ENCODE measurements around the gene C19orf38. TPM values are rescaled to one million over a fixed set of nuclear protein-coding genes. Genes with fewer than 3 reads are reported as not detected.
A peak's percentile ranks its signal among the peaks of the same experiment; 100 is the strongest.

C19orf38 gene
- total and polyA plus RNA-seq, 9 of the 15 experiments (the other 6 are each of a cell fraction or from before 2014, with no cell fraction given): 0.14 to 0.18 TPM; not detected in 7

DNA sequence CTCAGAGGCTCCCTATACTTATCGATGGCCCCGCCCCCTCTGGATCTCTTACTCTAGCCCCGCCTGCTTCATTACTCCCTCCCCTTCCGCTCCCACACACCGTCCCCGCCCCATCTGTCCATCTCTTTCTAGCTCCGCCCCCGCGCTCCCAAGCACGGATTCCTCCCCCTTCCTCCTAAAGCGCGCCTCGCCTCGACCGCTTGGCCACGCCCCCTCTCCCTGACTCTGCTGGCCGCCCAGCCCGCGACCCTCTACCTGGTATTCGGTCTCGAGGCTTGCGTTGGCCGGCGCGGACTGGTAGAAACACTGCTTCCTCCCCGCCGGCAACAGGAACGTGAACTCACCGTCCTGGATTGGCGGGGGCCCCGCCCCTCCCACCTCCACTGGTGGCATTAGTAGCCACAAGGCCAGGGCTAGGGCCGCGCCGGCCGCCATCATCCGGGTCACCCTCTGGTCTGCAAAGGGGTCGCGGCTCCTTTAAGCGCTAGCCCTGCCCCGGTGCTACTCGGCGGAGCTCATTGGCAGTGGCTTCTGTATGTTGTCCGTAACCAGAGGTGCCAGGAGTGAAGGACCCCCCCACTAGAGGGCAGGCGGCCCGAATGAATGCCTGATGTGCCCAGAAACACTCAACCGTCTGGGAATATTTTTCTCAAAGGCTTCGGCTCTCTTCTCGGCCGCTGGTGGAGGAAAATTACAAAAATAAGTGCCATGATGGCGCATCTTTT lies 12.3 kb upstream of the C19orf38 start, which contains the start of gene TMED1 (continued):
- TF ChIP-seq, protein P1, sequence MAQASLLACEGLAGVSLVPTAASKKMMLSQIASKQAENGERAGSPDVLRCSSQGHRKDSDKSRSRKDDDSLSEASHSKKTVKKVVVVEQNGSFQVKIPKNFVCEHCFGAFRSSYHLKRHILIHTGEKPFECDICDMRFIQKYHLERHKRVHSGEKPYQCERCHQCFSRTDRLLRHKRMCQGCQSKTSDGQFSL (CRISPR knock-in tag; IDR thresholded peaks at IDR 0.05): peak; percentile 89
- TF ChIP-seq, protein P1 (tag; IDR thresholded peaks at IDR 0.05): peak in 1 of 2 experiments; percentile 92; a peak in 2 of 4 replicates
- TF ChIP-seq TBP (optimal IDR thresholded peaks at IDR 0.05; ENCODE audit: low read depth, low read length) (peak; percentile 75), CREM (IDR thresholded peaks at IDR 0.05; ENCODE audit: low read depth) (peak; percentile 34), MEF2A (IDR thresholded peaks at IDR 0.05; ENCODE audit: control insufficient read depth, low read depth, low read length) (no peak), PCBP2 (IDR thresholded peaks at IDR 0.05; ENCODE audit: low read depth, low read length, poor library complexity, severe bottlenecking) (no peak), ZNF41 (CRISPR knock-in tag; conservative IDR thresholded peaks at IDR 0.05) (no peak), PHB2 (IDR thresholded peaks at IDR 0.05; ENCODE audit: low read depth) (no peak), SNRNP70 (optimal IDR thresholded peaks at IDR 0.05; ENCODE audit: low read depth, low read length) (no peak), MCM3 (IDR thresholded peaks at IDR 0.05) (no peak), ZNF133 (CRISPR knock-in tag; IDR thresholded peaks at IDR 0.05) (no peak), KLF16 (IDR thresholded peaks at IDR 0.05) (no peak; the same call in 1 of the 2 replicates), L3MBTL2 (IDR thresholded peaks at IDR 0.05) (no peak), BRF1 (IDR thresholded peaks at IDR 0.05; ENCODE audit: borderline replicate concordance, extremely low read depth, insufficient read length) (no peak), TAF1 (IDR thresholded peaks at IDR 0.05; ENCODE audit: control insufficient read depth, extremely low read depth, insufficient read depth, low read length, severe bottlenecking) (peak; percentile 59), CBX5 (IDR thresholded peaks at IDR 0.05; ENCODE audit: borderline replicate concordance, low read depth) (no peak), ZZZ3 (IDR thresholded peaks at IDR 0.05) (no peak), HCFC1 (IDR thresholded peaks at IDR 0.05; ENCODE audit: low read depth, low read length) (no peak; the same call in 1 of the 2 replicates), HIVEP1 (CRISPR knock-in tag; IDR thresholded peaks at IDR 0.05) (no peak), KLF13 (tag; IDR thresholded peaks at IDR 0.05; ENCODE audit: borderline replicate concordance, low read depth) (peak; percentile 90)
- TF ChIP-seq, protein P2, sequence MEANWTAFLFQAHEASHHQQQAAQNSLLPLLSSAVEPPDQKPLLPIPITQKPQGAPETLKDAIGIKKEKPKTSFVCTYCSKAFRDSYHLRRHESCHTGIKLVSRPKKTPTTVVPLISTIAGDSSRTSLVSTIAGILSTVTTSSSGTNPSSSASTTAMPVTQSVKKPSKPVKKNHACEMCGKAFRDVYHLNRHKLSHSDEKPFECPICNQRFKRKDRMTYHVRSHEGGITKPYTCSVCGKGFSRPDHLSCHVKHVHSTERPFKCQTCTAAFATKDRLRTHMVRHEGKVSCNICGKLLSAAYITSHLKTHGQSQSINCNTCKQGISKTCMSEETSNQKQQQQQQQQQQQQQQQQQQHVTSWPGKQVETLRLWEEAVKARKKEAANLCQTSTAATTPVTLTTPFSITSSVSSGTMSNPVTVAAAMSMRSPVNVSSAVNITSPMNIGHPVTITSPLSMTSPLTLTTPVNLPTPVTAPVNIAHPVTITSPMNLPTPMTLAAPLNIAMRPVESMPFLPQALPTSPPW (CRISPR knock-in tag; IDR thresholded peaks at IDR 0.05): peak; percentile 93
- TF ChIP-seq, protein P3, sequence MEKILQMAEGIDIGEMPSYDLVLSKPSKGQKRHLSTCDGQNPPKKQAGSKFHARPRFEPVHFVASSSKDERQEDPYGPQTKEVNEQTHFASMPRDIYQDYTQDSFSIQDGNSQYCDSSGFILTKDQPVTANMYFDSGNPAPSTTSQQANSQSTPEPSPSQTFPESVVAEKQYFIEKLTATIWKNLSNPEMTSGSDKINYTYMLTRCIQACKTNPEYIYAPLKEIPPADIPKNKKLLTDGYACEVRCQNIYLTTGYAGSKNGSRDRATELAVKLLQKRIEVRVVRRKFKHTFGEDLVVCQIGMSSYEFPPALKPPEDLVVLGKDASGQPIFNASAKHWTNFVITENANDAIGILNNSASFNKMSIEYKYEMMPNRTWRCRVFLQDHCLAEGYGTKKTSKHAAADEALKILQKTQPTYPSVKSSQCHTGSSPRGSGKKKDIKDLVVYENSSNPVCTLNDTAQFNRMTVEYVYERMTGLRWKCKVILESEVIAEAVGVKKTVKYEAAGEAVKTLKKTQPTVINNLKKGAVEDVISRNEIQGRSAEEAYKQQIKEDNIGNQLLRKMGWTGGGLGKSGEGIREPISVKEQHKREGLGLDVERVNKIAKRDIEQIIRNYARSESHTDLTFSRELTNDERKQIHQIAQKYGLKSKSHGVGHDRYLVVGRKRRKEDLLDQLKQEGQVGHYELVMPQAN (IDR thresholded peaks at IDR 0.05; ENCODE audit: borderline replicate concordance): peak; percentile 41; the same call in 1 of the 2 replicates
- TF ChIP-seq, protein P4, sequence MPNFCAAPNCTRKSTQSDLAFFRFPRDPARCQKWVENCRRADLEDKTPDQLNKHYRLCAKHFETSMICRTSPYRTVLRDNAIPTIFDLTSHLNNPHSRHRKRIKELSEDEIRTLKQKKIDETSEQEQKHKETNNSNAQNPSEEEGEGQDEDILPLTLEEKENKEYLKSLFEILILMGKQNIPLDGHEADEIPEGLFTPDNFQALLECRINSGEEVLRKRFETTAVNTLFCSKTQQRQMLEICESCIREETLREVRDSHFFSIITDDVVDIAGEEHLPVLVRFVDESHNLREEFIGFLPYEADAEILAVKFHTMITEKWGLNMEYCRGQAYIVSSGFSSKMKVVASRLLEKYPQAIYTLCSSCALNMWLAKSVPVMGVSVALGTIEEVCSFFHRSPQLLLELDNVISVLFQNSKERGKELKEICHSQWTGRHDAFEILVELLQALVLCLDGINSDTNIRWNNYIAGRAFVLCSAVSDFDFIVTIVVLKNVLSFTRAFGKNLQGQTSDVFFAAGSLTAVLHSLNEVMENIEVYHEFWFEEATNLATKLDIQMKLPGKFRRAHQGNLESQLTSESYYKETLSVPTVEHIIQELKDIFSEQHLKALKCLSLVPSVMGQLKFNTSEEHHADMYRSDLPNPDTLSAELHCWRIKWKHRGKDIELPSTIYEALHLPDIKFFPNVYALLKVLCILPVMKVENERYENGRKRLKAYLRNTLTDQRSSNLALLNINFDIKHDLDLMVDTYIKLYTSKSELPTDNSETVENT (CRISPR knock-in tag; IDR thresholded peaks at IDR 0.05): peak; percentile 79; the same call in 1 of the 2 replicates

Measured in K562 (cell line).